OCI-LY1 (cell line): Measurements from ENCODE around the gene CDC42BPA.

Source experiments
- EZH2 ChIP-seq: fragments of 200-600 bp; sonication (generic), shearing (Covaris generic); IDR thresholded peaks from 2 replicates; pipeline ENCODE4 v1.8.0; 2017; ENCODE audit warnings: borderline replicate concordance, mixed run types, mild to moderate bottlenecking, antibody characterized with exemption, low read length, moderate library complexity, mixed read lengths
- TF ChIP-seq, protein P1 (sequence below): fragments of 200-600 bp; sonication (generic), shearing (Covaris generic); IDR thresholded peaks from 2 replicates; pipeline ENCODE4 v1.5.1; 2017; ENCODE audit warnings: mild to moderate bottlenecking, antibody characterized with exemption, low read length, moderate library complexity, mixed read lengths

DNA sequence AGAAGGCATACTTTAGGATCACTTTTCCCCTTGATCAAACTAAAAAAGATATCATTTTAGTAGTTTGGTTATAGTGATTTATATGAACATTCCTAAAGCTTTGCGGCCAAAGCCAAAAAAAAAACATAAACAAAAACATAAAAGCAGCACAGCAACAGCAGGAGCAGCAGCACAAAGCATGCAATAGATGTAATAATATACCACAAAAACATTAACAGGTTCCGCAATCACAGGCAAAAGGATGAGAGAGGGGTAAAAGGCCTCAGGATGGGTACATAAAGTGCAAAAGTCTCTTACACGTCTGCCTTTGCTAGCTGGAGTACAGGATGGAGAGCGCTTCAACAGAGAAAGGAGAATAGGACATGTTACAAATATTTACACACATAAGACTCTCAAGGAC is 259.2 kb downstream of the CDC42BPA start:
- TF ChIP-seq EZH2, result no peak
- TF ChIP-seq, protein P1, sequence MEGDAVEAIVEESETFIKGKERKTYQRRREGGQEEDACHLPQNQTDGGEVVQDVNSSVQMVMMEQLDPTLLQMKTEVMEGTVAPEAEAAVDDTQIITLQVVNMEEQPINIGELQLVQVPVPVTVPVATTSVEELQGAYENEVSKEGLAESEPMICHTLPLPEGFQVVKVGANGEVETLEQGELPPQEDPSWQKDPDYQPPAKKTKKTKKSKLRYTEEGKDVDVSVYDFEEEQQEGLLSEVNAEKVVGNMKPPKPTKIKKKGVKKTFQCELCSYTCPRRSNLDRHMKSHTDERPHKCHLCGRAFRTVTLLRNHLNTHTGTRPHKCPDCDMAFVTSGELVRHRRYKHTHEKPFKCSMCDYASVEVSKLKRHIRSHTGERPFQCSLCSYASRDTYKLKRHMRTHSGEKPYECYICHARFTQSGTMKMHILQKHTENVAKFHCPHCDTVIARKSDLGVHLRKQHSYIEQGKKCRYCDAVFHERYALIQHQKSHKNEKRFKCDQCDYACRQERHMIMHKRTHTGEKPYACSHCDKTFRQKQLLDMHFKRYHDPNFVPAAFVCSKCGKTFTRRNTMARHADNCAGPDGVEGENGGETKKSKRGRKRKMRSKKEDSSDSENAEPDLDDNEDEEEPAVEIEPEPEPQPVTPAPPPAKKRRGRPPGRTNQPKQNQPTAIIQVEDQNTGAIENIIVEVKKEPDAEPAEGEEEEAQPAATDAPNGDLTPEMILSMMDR, result no peak
